Activated T-helper 1 cell treated with anti-CD3 and anti-CD28 coated beads, Interleukin-12 subunit alpha, Interleukin-12 subunit beta, Interleukin-2, Interleukin-4 antibody, amounts not matched to agents 30 ng/mL and 10 ng/mL and 1 ng/mL, durations not matched to agents 14 hours and 24 hours and 36 hours (primary cell): ENCODE measurements around the gene CLIP1. TPM values are rescaled to one million over a fixed set of nuclear protein-coding genes. Genes with fewer than 3 reads are reported as not detected.
"Not testable (repeated sequence)": the region's sequence is repeated elsewhere in the genome, so short reads cannot be mapped to it uniquely, and the experiment has no call there.

Source experiments
- DNase-seq: peaks from one replicate; pipeline ENCODE4 v3.0.0; 2021; ENCODE audit warnings: low spot score
- H3K27ac Mint-ChIP-seq: one replicate; pipeline ENCODE4 v1.8.0; 2021; ENCODE audit warnings: mild to moderate bottlenecking, mixed read lengths
- H3K27me3 Mint-ChIP-seq: one replicate; pipeline ENCODE4 v1.8.0; 2022; ENCODE audit warnings: mild to moderate bottlenecking, moderate library complexity, mixed read lengths; ENCODE audit not compliant: insufficient read depth
- H3K36me3 Mint-ChIP-seq: one replicate; pipeline ENCODE4 v1.8.0; 2021; ENCODE audit warnings: low read depth, mixed read lengths
- H3K4me1 Mint-ChIP-seq: one replicate; pipeline ENCODE4 v1.8.0; 2021; ENCODE audit warnings: low read depth, mixed read lengths
- H3K4me3 Mint-ChIP-seq: one replicate; pipeline ENCODE4 v1.8.0; 2021; ENCODE audit warnings: mild to moderate bottlenecking, moderate library complexity, mixed read lengths
- H3K9me3 Mint-ChIP-seq: one replicate; pipeline ENCODE4 v1.8.0; 2021; ENCODE audit warnings: mixed read lengths
- intact Hi-C: fragments of 100-400 bp; cut with micrococcal nuclease; formaldehyde crosslinking; loops from one replicate; pipeline ENCODE4 v1.15.1; 2024
- total RNA-seq: library from RNA; stranded (reverse); gene quantifications from 2 replicates; pipeline ENCODE4 v1.2.3, GENCODE V29; 2022

Gene CLIP1
- total RNA-seq, 1 donor from 2014 or later, result 64.1 TPM

GRCh38 chr12:122356991-122357390 is 65.5 kb downstream of the CLIP1 start:
- not testable (repeated sequence) for H3K4me3 Mint-ChIP-seq, H3K27ac Mint-ChIP-seq, H3K9me3 Mint-ChIP-seq, H3K4me1 Mint-ChIP-seq, H3K27me3 Mint-ChIP-seq, DNase-seq
- H3K36me3 Mint-ChIP-seq, result peaks cover 27% of the 10 kb centered on the region
- intact Hi-C loops, result loop anchor here (1.0 to 5.0 kb wide), 3 partner anchors 21 to 226 kb away; partner anchors contain the start of gene VPS33A

- no peaks in the 10 kb centered on the region for H3K27me3 Mint-ChIP-seq
- peak; percentile 36 for DNase-seq
- intact Hi-C loops, result loop anchor here (1.0 to 5.0 kb wide), 3 partner anchors 20 to 225 kb away; partner anchors contain the start of gene VPS33A
- H3K36me3 Mint-ChIP-seq, result peaks cover 28% of the 10 kb centered on the region
- no peaks in the 10 kb centered on the region for H3K9me3 Mint-ChIP-seq
- peaks cover 6% of the 10 kb centered on the region for H3K4me1 Mint-ChIP-seq
- H3K27ac Mint-ChIP-seq, result no peak overlapping the region
- no peak overlapping the region for H3K4me3 Mint-ChIP-seq
Measured at GRCh38 chr12:122356192-122356635, 66.3 kb downstream of the CLIP1 start.

GRCh38 chr12:122355706-122356105 is 66.8 kb downstream of the CLIP1 start:
- intact Hi-C loops, result loop anchor here (1.0 to 5.0 kb wide), 3 partner anchors 19 to 225 kb away; partner anchors contain the start of gene VPS33A
- DNase-seq, result no peak
- peaks cover 29% of the 10 kb centered on the region for H3K36me3 Mint-ChIP-seq
- no peak overlapping the region for H3K4me3 Mint-ChIP-seq
- H3K27me3 Mint-ChIP-seq, result no peaks in the 10 kb centered on the region
- no peak overlapping the region for H3K27ac Mint-ChIP-seq
- H3K9me3 Mint-ChIP-seq, result no peaks in the 10 kb centered on the region
- peaks cover 6% of the 10 kb centered on the region for H3K4me1 Mint-ChIP-seq

- H3K4me1 Mint-ChIP-seq, result peaks cover 6% of the 10 kb centered on the region
- H3K27me3 Mint-ChIP-seq, result no peaks in the 10 kb centered on the region
- H3K27ac Mint-ChIP-seq, result no peak overlapping the region
- no peak for DNase-seq
- intact Hi-C loops, result loop anchor here (5.0 kb wide), 1 partner anchor 88 kb away; the partner anchor contains the start of gene VPS33A
- H3K4me3 Mint-ChIP-seq, result no peak overlapping the region
- H3K9me3 Mint-ChIP-seq, result no peaks in the 10 kb centered on the region
- peaks cover 29% of the 10 kb centered on the region for H3K36me3 Mint-ChIP-seq
Measured at GRCh38 chr12:122354958-122355641, 67.4 kb downstream of the CLIP1 start.

- Mint-ChIP-seq H3K9me3 (no peaks in the 10 kb centered on the region), H3K4me3 (no peak overlapping the region), H3K36me3 (peaks cover 33% of the 10 kb centered on the region), H3K27ac (no peak overlapping the region), H3K4me1 (peaks cover 6% of the 10 kb centered on the region), H3K27me3 (no peaks in the 10 kb centered on the region)
- DNase-seq, result no peak
- intact Hi-C loops, result no loop called here
Measured at GRCh38 chr12:122352394-122352793, 70.1 kb downstream of the CLIP1 start.

GRCh38 chr12:122350141-122350848 is 72.2 kb downstream of the CLIP1 start:
- no peak for DNase-seq
- no peak overlapping the region for H3K4me3 Mint-ChIP-seq
- H3K36me3 Mint-ChIP-seq, result peaks cover 25% of the 10 kb centered on the region
- no peaks in the 10 kb centered on the region for H3K27me3 Mint-ChIP-seq
- H3K4me1 Mint-ChIP-seq, result no peaks in the 10 kb centered on the region
- no peaks in the 10 kb centered on the region for H3K9me3 Mint-ChIP-seq
- H3K27ac Mint-ChIP-seq, result no peak overlapping the region
- intact Hi-C loops, result no loop called here

GRCh38 chr12:122349078-122349477 is 73.4 kb downstream of the CLIP1 start:
- Mint-ChIP-seq H3K9me3 (no peaks in the 10 kb centered on the region), H3K4me1 (no peaks in the 10 kb centered on the region), H3K27ac (no peak overlapping the region), H3K36me3 (peaks cover 18% of the 10 kb centered on the region), H3K27me3 (no peaks in the 10 kb centered on the region), H3K4me3 (no peak overlapping the region)
- no peak for DNase-seq
- intact Hi-C loops, result no loop called here

- intact Hi-C loops, result no loop called here
- Mint-ChIP-seq H3K36me3 (peaks cover 18% of the 10 kb centered on the region), H3K27me3 (no peaks in the 10 kb centered on the region), H3K9me3 (no peaks in the 10 kb centered on the region), H3K27ac (no peak overlapping the region), H3K4me1 (no peaks in the 10 kb centered on the region), H3K4me3 (no peak overlapping the region)
- DNase-seq, result no peak
Measured at GRCh38 chr12:122348505-122348904, 74.0 kb downstream of the CLIP1 start.

- Mint-ChIP-seq H3K9me3 (no peaks in the 10 kb centered on the region), H3K4me3 (no peak overlapping the region), H3K27ac (no peak overlapping the region), H3K27me3 (no peaks in the 10 kb centered on the region), H3K36me3 (peaks cover 14% of the 10 kb centered on the region), H3K4me1 (no peaks in the 10 kb centered on the region)
- DNase-seq, result no peak
- intact Hi-C loops, result no loop called here
Measured at GRCh38 chr12:122346054-122346453, 76.4 kb downstream of the CLIP1 start.

- H3K27ac Mint-ChIP-seq, result no peak overlapping the region
- H3K9me3 Mint-ChIP-seq, result no peaks in the 10 kb centered on the region
- no peaks in the 10 kb centered on the region for H3K4me1 Mint-ChIP-seq
- no peak overlapping the region for H3K4me3 Mint-ChIP-seq
- no peak for DNase-seq
- intact Hi-C loops, result no loop called here
- no peaks in the 10 kb centered on the region for H3K27me3 Mint-ChIP-seq
- H3K36me3 Mint-ChIP-seq, result peaks cover 13% of the 10 kb centered on the region
Measured at GRCh38 chr12:122345042-122345441, 77.4 kb downstream of the CLIP1 start.

GRCh38 chr12:122336015-122336946 is 86.2 kb downstream of the CLIP1 start:
- Mint-ChIP-seq H3K36me3 (peaks cover 17% of the 10 kb centered on the region), H3K4me3 (no peak overlapping the region), H3K27ac (peak overlapping the region; percentile 53), H3K27me3 (no peaks in the 10 kb centered on the region), H3K4me1 (peaks cover 18% of the 10 kb centered on the region), H3K9me3 (no peaks in the 10 kb centered on the region)
- intact Hi-C loops, result loop anchor here (1.0 to 5.0 kb wide), 3 partner anchors 20 to 135 kb away; partner anchors contain the start of gene CLIP1
- DNase-seq, result no peak
